Activated CD8-positive, alpha-beta memory T cell treated with anti-CD3 and anti-CD28 coated beads, Interleukin-2, amount 50 U/mL, for 48 hours (primary cell): ENCODE results near the gene PCDH7.

Experiments used
- DNase-seq: peaks from one replicate; pipeline ENCODE4 v3.0.0-alpha.2; 2020

Gene PCDH7

GRCh38 chr4:30726090-30726675 is 6.0 kb downstream of the PCDH7 start:
- DNase-seq, result no peak

GRCh38 chr4:30727409-30727808 is 7.2 kb downstream of the PCDH7 start:
- no peak for DNase-seq

GRCh38 chr4:30728311-30728710 is 8.1 kb downstream of the PCDH7 start:
- no peak for DNase-seq

- no peak for DNase-seq
Measured at GRCh38 chr4:30743897-30744296, 23.7 kb downstream of the PCDH7 start.

GRCh38 chr4:30744386-30744785 is 24.2 kb downstream of the PCDH7 start:
- DNase-seq, result no peak

GRCh38 chr4:30744957-30745640 is 24.9 kb downstream of the PCDH7 start:
- no peak for DNase-seq

- no peak for DNase-seq
Measured at GRCh38 chr4:30746735-30747134, 26.6 kb downstream of the PCDH7 start.

GRCh38 chr4:30753316-30753715 is 33.1 kb downstream of the PCDH7 start:
- no peak for DNase-seq

- no peak for DNase-seq
Measured at GRCh38 chr4:30754021-30754420, 33.9 kb downstream of the PCDH7 start.

GRCh38 chr4:30755346-30755745 is 35.2 kb downstream of the PCDH7 start:
- DNase-seq, result no peak

GRCh38 chr4:30756553-30756952 is 36.4 kb downstream of the PCDH7 start:
- DNase-seq, result no peak

- no peak for DNase-seq
Measured at GRCh38 chr4:30757357-30757756, 37.2 kb downstream of the PCDH7 start.

GRCh38 chr4:30760551-30760950 is 40.4 kb downstream of the PCDH7 start:
- no peak for DNase-seq

- no peak for DNase-seq
Measured at GRCh38 chr4:30763321-30763727, 43.2 kb downstream of the PCDH7 start.

GRCh38 chr4:30765022-30765421 is 44.9 kb downstream of the PCDH7 start:
- no peak for DNase-seq

GRCh38 chr4:30767147-30767845 is 47.1 kb downstream of the PCDH7 start:
- no peak for DNase-seq

- DNase-seq, result no peak
Measured at GRCh38 chr4:30768277-30768676, 48.1 kb downstream of the PCDH7 start.

GRCh38 chr4:30769093-30769492 is 48.9 kb downstream of the PCDH7 start:
- DNase-seq, result no peak

- no peak for DNase-seq
Measured at GRCh38 chr4:30770049-30770549, 49.9 kb downstream of the PCDH7 start.

GRCh38 chr4:30770812-30771211 is 50.6 kb downstream of the PCDH7 start:
- DNase-seq, result no peak

- no peak for DNase-seq
Measured at GRCh38 chr4:30776451-30776850, 56.3 kb downstream of the PCDH7 start.

- no peak for DNase-seq
Measured at GRCh38 chr4:30776921-30777415, 56.8 kb downstream of the PCDH7 start.
